Fibroblast of lung (primary cell): Measurements from ENCODE around the gene CMIP. TPM values are rescaled to one million over a fixed set of nuclear protein-coding genes. Genes with fewer than 3 reads are reported as not detected.

Experiments used
- DNase-seq, 2 donors: peaks; one replicate each; pipeline versions ENCODE4 v3.0.0 to v3.0.0-alpha.2; 2010; ENCODE audit warnings: low read depth in 2 of 2
- H2AFZ ChIP-seq: 2 replicates; pipeline ENCODE4 v1.5.1; 2012; ENCODE audit warnings: low read length, control low read depth, inconsistent platforms
- H3K27ac ChIP-seq: 2 replicates; pipeline ENCODE4 v1.5.1; 2011; ENCODE audit warnings: low read length, control low read depth; ENCODE audit not compliant: insufficient read depth
- H3K27me3 ChIP-seq: 2 replicates; pipeline ENCODE4 v1.5.1; 2011; ENCODE audit warnings: mild to moderate bottlenecking, low read length; ENCODE audit not compliant: control insufficient read depth, insufficient read depth
- H3K36me3 ChIP-seq: 2 replicates; pipeline ENCODE4 v1.5.1; 2011; ENCODE audit warnings: low read length; ENCODE audit not compliant: control insufficient read depth, insufficient read depth
- H3K4me1 ChIP-seq: 2 replicates; pipeline ENCODE4 v1.5.1; 2011; ENCODE audit warnings: low read length; ENCODE audit not compliant: control insufficient read depth, insufficient read depth; ENCODE audit errors: extremely low read depth
- H3K4me2 ChIP-seq: 2 replicates; pipeline ENCODE4 v1.5.1; 2011; ENCODE audit warnings: low read length, control low read depth; ENCODE audit not compliant: insufficient read depth; ENCODE audit errors: extremely low read depth
- H3K4me3 ChIP-seq, 4 experiments: fragments of 200-600 bp in 1 of 4; sonication (generic) in 1 of 4; replicated peaks in 1 of 4; 2 replicates each; pipeline ENCODE4 v1.5.1; 2011 to 2016; ENCODE audit warnings: low read length in 4 of 4, low read depth in 3 of 4, mild to moderate bottlenecking in 3 of 4, control low read depth in 2 of 4, inconsistent platforms in 1 of 4, mixed read lengths in 1 of 4; ENCODE audit not compliant: insufficient read depth in 1 of 4; ENCODE audit errors: control extremely low read depth in 1 of 4
- H3K79me2 ChIP-seq: 2 replicates; pipeline ENCODE4 v1.5.1; 2012; ENCODE audit warnings: mild to moderate bottlenecking, low read length, inconsistent platforms; ENCODE audit not compliant: control insufficient read depth, insufficient read depth
- H3K9ac ChIP-seq: 2 replicates; pipeline ENCODE4 v1.5.1; 2011; ENCODE audit warnings: mild to moderate bottlenecking, low read length, control low read depth; ENCODE audit not compliant: insufficient read depth
- H3K9me3 ChIP-seq: 2 replicates; pipeline ENCODE4 v1.5.1; 2012; ENCODE audit warnings: low read depth, low read length; ENCODE audit not compliant: control insufficient read depth, insufficient read depth
- H4K20me1 ChIP-seq: 2 replicates; pipeline ENCODE4 v1.5.1; 2011; ENCODE audit warnings: low read length; ENCODE audit not compliant: control insufficient read depth, insufficient read depth; ENCODE audit errors: extremely low read depth
- EZH2 ChIP-seq: IDR thresholded peaks from 2 replicates; pipeline ENCODE4 v1.5.1; 2012; ENCODE audit warnings: low read length, control low read depth, mild to moderate bottlenecking; ENCODE audit errors: missing control alignments
- polyA plus RNA-seq, 2 donors: library from polyadenylated mRNA; depleted of rRNA in 1 of 2; stranded (reverse) in 1 of 2; unstranded in 1 of 2; fragments of >200 nt; gene quantifications; 2 replicates each; pipeline ENCODE4 v1.2.1, GENCODE V29; 2011 to 2012; ENCODE audit warnings: missing spikeins in 1 of 2
- total RNA-seq: library from RNA; depleted of rRNA; stranded (reverse); fragments of >200 nt; gene quantifications from 2 replicates; pipeline ENCODE4 v1.2.1, GENCODE V29; 2014
- TF ChIP-seq, protein P1 (sequence below), 2 donors: IDR thresholded peaks in 1 of 2; conservative IDR thresholded peaks in 1 of 2; 1 replicate in 1 of 2; 2 replicates in 1 of 2; pipeline ENCODE4 v1.5.1; 2011 to 2012; ENCODE audit warnings: low read length in 2 of 2, control low read depth in 1 of 2, inconsistent platforms in 1 of 2, low read depth in 1 of 2, mild to moderate bottlenecking in 1 of 2

CMIP gene
- total and polyA plus RNA-seq, 2 donors (not counting 1 experiment from before 2014, with no cell fraction given), result 1.9 to 5.1 TPM

DNA sequence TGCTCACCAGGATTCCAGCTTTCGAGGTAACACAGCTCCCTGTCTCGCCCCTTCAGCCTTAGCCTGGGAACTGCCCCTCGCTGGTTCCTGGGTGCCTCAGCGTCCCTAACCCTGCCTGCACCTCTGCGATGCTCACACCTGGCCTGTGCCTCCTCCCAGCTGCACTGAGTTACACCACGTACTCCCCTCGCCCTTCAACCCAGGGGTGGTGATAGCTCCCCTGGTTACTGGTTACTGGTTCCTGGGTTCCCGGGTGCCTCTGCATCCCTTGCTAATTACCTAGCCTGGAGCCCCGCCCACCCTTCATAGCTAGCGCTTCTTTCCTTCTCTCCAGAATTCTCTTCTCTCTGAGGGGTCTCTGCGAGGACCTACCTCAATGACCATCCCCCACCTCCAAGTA lies 269.2 kb downstream of the CMIP start:
- Histone ChIP-seq H3K4me3 (no peak overlapping the region), H3K4me1 (peaks cover 6% of the 10 kb centered on the region), H3K4me2 (no peak overlapping the region), H3K9ac (no peak overlapping the region), H3K36me3 (peaks cover 2% of the 10 kb centered on the region), H2AFZ (no peak overlapping the region), H3K27me3 (peaks cover 5% of the 10 kb centered on the region), H3K79me2 (no peaks in the 10 kb centered on the region), H3K27ac (no peak overlapping the region), H3K9me3 (no peaks in the 10 kb centered on the region), H4K20me1 (peaks cover 2% of the 10 kb centered on the region)
- no peak for DNase-seq
- TF ChIP-seq, protein P1, sequence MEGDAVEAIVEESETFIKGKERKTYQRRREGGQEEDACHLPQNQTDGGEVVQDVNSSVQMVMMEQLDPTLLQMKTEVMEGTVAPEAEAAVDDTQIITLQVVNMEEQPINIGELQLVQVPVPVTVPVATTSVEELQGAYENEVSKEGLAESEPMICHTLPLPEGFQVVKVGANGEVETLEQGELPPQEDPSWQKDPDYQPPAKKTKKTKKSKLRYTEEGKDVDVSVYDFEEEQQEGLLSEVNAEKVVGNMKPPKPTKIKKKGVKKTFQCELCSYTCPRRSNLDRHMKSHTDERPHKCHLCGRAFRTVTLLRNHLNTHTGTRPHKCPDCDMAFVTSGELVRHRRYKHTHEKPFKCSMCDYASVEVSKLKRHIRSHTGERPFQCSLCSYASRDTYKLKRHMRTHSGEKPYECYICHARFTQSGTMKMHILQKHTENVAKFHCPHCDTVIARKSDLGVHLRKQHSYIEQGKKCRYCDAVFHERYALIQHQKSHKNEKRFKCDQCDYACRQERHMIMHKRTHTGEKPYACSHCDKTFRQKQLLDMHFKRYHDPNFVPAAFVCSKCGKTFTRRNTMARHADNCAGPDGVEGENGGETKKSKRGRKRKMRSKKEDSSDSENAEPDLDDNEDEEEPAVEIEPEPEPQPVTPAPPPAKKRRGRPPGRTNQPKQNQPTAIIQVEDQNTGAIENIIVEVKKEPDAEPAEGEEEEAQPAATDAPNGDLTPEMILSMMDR (conservative IDR thresholded peaks at IDR 0.05 in 1 of 2, IDR thresholded peaks at IDR 0.05 in 1 of 2; ENCODE audit: low read depth in 1 of 2, low read length in 2 of 2), result no peak
- TF ChIP-seq EZH2, result no peak

DNA sequence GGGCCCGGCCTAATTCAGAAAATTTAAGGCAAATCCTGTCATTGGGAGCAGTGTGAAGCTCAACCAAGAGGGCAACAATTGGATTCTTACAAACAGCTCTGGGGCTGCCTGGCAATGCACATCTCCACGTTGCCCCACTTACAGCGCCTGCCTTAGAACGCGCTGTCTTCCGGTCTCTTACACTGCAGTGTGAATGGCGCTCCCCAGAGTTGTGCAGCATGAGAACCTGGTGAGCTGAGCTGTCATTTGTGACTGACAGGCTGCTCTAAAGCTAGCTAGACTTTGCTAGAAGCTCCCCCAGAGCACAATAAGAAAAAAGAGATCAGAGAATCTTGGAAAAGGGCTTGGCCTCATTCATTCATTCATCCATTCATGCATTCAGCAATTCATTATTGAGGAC lies 270.0 kb downstream of the CMIP start:
- Histone ChIP-seq H3K36me3 (no peaks in the 10 kb centered on the region), H3K27ac (no peak overlapping the region), H3K9me3 (no peaks in the 10 kb centered on the region), H3K4me2 (no peak overlapping the region), H4K20me1 (peaks cover 2% of the 10 kb centered on the region), H3K4me1 (peaks cover 6% of the 10 kb centered on the region), H2AFZ (no peak overlapping the region), H3K9ac (no peak overlapping the region), H3K79me2 (no peaks in the 10 kb centered on the region), H3K27me3 (peaks cover 5% of the 10 kb centered on the region), H3K4me3 (no peak overlapping the region)
- DNase-seq, result no peak
- TF ChIP-seq, protein P1 (conservative IDR thresholded peaks at IDR 0.05 in 1 of 2, IDR thresholded peaks at IDR 0.05 in 1 of 2; ENCODE audit: low read depth in 1 of 2, low read length in 2 of 2), result no peak
- TF ChIP-seq EZH2, result no peak

DNA sequence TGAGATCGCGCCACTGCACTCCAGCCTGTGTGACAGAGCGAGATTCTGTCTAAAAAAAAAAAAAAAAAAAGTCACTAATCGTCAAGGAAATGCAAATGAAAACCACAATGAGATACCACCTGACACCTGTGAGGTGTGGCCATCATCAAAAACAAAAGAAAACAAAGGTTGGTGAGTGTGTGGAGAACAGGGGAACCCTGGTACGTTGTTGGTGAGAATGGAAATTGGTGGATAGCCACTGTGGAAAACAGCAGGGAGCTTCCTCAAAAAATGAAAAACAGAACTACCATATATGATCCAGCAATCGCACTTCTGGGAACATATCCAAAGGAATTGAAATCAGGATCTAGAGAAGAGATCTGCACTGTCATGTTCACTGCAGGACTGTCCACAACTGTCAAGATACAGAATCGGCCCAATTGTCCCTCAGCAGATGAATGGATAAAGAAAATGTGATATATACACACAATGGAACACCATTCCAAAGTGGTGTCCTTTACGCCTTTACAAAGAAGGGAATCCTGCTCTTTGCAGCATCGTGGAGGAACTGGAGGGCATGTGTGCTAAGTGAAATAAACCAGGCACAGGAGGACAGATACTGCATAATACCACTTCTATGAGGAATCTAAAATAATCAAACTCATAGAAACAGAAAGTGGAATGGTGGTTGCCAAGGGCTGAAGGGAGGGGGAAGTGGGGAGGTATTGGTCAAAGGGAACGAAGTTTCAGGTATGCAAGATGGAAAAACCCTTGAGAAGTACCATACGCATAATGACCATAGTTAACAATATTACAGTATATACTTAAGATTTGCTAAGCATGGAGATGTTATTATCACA lies 271.0 kb downstream of the CMIP start:
- Histone ChIP-seq H3K9me3 (no peaks in the 10 kb centered on the region), H3K4me3 (no peak overlapping the region), H3K27me3 (peaks cover 8% of the 10 kb centered on the region), H3K27ac (no peak overlapping the region), H3K36me3 (no peaks in the 10 kb centered on the region), H2AFZ (no peak overlapping the region), H3K79me2 (no peaks in the 10 kb centered on the region), H3K4me1 (peaks cover 6% of the 10 kb centered on the region), H3K4me2 (no peak overlapping the region), H3K9ac (no peak overlapping the region), H4K20me1 (peaks cover 2% of the 10 kb centered on the region)
- TF ChIP-seq EZH2, result no peak
- TF ChIP-seq, protein P1 (conservative IDR thresholded peaks at IDR 0.05 in 1 of 2, IDR thresholded peaks at IDR 0.05 in 1 of 2; ENCODE audit: low read depth in 1 of 2, low read length in 2 of 2), result no peak
- DNase-seq, result no peak
